HG02642 (cell line): ENCODE data around the gene RBM15.

Experiments
- ATAC-seq: cut with Tn5 transposase; IDR thresholded peaks from one replicate; pipeline ENCODE4 v1.9.1; 2021; ENCODE audit warnings: mild to moderate bottlenecking; ENCODE audit not compliant: unreplicated experiment, poor library complexity

RBM15 gene

GRCh38 chr1:110393691-110394492 lies 54.7 kb downstream of the RBM15 start:
- ATAC-seq: no peak

- ATAC-seq: no peak
These were observed 55.3 kb downstream of the RBM15 start for GRCh38 chr1:110394493-110394820.
